ENCODE data around the gene FAM187B.

Gene FAM187B

GRCh38 chr19:35228177-35228930, at the start of gene FAM187B:
FAM187B (minus strand) TSS chr19:35228739; CDS start chr19:35228680, 59 bp downstream.
- TF ChIP-seq EZH2phosphoT487 (IDR thresholded peaks at IDR 0.05; ENCODE audit: borderline replicate concordance, low read length), result no peak
- TF ChIP-seq CTCF (IDR thresholded peaks at IDR 0.05; ENCODE audit: low read depth, low read length, poor library complexity, severe bottlenecking), result no peak
- H3K4me1 ChIP-seq (ENCODE audit: control insufficient read depth, low read length), result peaks cover 9% of the 10 kb centered on the region
- H3K27me3 ChIP-seq (ENCODE audit: control insufficient read depth, low read length), result peaks cover 8% of the 10 kb centered on the region; the same call in 1 of the 2 replicates
- H3K27ac ChIP-seq (ENCODE audit: low read depth, low read length), result no peak within 1 kb of the TSS
- H3K9me3 ChIP-seq (ENCODE audit: control insufficient read depth, insufficient read depth, low read length), result no peaks in the 10 kb centered on the region
- no peak within 1 kb of the TSS for H3K4me3 ChIP-seq (ENCODE audit: low read length)
- no peaks in the 10 kb centered on the region for H3F3A ChIP-seq (ENCODE audit: control insufficient read depth, insufficient read depth)
- no peaks in the 10 kb centered on the region for H3K79me2 ChIP-seq (ENCODE audit: control insufficient read depth, low read length)
- no peaks in the 10 kb centered on the region for H3K9me2 ChIP-seq (replicated peaks; ENCODE audit: control insufficient read depth, low read length)
- H4K20me1 ChIP-seq (ENCODE audit: control insufficient read depth, insufficient read depth, low read depth, low read length), result no peaks in the 10 kb centered on the region
- no peaks in the 10 kb centered on the region for H3K36me3 ChIP-seq (ENCODE audit: control insufficient read depth, low read length)
- no peak within 1 kb of the TSS for H3K4me2 ChIP-seq (ENCODE audit: low read length)

DNA sequence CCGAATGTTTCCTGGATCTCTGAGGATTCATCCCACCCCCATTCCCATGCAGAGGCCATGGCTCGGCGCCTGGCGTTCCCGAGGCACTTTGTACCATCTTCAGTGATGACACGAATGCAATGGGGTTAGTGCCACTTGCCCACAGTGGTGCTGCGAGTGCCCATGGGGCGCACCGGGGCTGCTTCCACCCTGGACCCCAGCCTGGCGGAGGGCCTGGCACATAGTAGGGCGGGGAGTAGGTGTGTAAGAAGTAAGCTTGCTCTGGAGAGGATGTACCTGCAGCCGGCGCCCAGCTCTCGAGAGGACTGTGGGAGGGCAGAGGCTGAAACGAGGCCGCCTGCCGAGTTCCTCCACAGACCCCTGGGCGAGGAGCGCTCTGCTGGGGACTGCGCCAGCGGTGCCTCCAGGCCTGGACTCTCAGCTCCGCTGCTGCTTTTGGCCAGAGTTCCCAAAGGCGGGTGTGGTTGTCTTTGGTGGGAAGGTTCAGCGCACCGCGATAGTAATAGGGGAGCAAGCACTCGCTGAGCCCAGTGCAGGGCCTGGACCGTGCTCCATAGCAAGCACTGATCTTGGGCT, 48.3 kb upstream of the FAM187B start:
- Histone ChIP-seq H3K27me3 (ENCODE audit: control insufficient read depth, low read length) (peaks cover 2% of the 10 kb centered on the region; the same call in 1 of the 2 replicates), H3K4me3 (ENCODE audit: low read length) (no peak overlapping the region), H4K20me1 (ENCODE audit: control insufficient read depth, insufficient read depth, low read depth, low read length) (no peaks in the 10 kb centered on the region), H3F3A (ENCODE audit: control insufficient read depth, insufficient read depth) (no peaks in the 10 kb centered on the region; the same call in 1 of the 2 replicates), H3K4me1 (ENCODE audit: control insufficient read depth, low read length) (peaks cover 34% of the 10 kb centered on the region), H3K9me2 (replicated peaks; ENCODE audit: control insufficient read depth, low read length) (no peaks in the 10 kb centered on the region), H3K27ac (ENCODE audit: low read depth, low read length) (no peak overlapping the region), H3K79me2 (ENCODE audit: control insufficient read depth, low read length) (peaks cover 8% of the 10 kb centered on the region; the same call in 1 of the 2 replicates), H3K36me3 (ENCODE audit: control insufficient read depth, low read length) (peaks cover 70% of the 10 kb centered on the region), H3K9me3 (ENCODE audit: control insufficient read depth, insufficient read depth, low read length) (no peaks in the 10 kb centered on the region), H3K4me2 (ENCODE audit: low read length) (no peak overlapping the region)
- TF ChIP-seq EZH2phosphoT487 (IDR thresholded peaks at IDR 0.05; ENCODE audit: borderline replicate concordance, low read length) (no peak), CTCF (IDR thresholded peaks at IDR 0.05; ENCODE audit: low read depth, low read length, poor library complexity, severe bottlenecking) (no peak)

GRCh38 chr19:35274323-35274722, 45.8 kb upstream of the FAM187B start:
- Histone ChIP-seq H3K27me3 (ENCODE audit: control insufficient read depth, low read length) (no peaks in the 10 kb centered on the region), H3K4me3 (ENCODE audit: low read length) (no peak overlapping the region), H3K4me2 (ENCODE audit: low read length) (no peak overlapping the region), H4K20me1 (ENCODE audit: control insufficient read depth, insufficient read depth, low read depth, low read length) (peaks cover 7% of the 10 kb centered on the region; the same call in 1 of the 2 replicates), H3K4me1 (ENCODE audit: control insufficient read depth, low read length) (peaks cover 31% of the 10 kb centered on the region), H3K79me2 (ENCODE audit: control insufficient read depth, low read length) (peaks cover 29% of the 10 kb centered on the region), H3K27ac (ENCODE audit: low read depth, low read length) (no peak overlapping the region), H3K36me3 (ENCODE audit: control insufficient read depth, low read length) (peaks cover 89% of the 10 kb centered on the region), H3K9me3 (ENCODE audit: control insufficient read depth, insufficient read depth, low read length) (no peaks in the 10 kb centered on the region), H3K9me2 (replicated peaks; ENCODE audit: control insufficient read depth, low read length) (no peaks in the 10 kb centered on the region), H3F3A (ENCODE audit: control insufficient read depth, insufficient read depth) (no peaks in the 10 kb centered on the region; the same call in 1 of the 2 replicates)
- no peak for TF ChIP-seq CTCF (IDR thresholded peaks at IDR 0.05; ENCODE audit: low read depth, low read length, poor library complexity, severe bottlenecking)
- no peak for TF ChIP-seq EZH2phosphoT487 (IDR thresholded peaks at IDR 0.05; ENCODE audit: borderline replicate concordance, low read length)
